HG02759 (cell line): Measurements from ENCODE around the gene SMIM20.
A peak's percentile ranks its signal among the peaks of the same experiment; 100 is the strongest.
"Not testable (repeated sequence)": the region's sequence is repeated elsewhere in the genome, so short reads cannot be mapped to it uniquely, and the experiment has no call there.

Experiments used
- ATAC-seq: cut with Tn5 transposase; IDR thresholded peaks from one replicate; pipeline ENCODE4 v1.9.1; 2021; ENCODE audit warnings: mild to moderate bottlenecking, moderate library complexity; ENCODE audit not compliant: unreplicated experiment

The SMIM20 gene

DNA sequence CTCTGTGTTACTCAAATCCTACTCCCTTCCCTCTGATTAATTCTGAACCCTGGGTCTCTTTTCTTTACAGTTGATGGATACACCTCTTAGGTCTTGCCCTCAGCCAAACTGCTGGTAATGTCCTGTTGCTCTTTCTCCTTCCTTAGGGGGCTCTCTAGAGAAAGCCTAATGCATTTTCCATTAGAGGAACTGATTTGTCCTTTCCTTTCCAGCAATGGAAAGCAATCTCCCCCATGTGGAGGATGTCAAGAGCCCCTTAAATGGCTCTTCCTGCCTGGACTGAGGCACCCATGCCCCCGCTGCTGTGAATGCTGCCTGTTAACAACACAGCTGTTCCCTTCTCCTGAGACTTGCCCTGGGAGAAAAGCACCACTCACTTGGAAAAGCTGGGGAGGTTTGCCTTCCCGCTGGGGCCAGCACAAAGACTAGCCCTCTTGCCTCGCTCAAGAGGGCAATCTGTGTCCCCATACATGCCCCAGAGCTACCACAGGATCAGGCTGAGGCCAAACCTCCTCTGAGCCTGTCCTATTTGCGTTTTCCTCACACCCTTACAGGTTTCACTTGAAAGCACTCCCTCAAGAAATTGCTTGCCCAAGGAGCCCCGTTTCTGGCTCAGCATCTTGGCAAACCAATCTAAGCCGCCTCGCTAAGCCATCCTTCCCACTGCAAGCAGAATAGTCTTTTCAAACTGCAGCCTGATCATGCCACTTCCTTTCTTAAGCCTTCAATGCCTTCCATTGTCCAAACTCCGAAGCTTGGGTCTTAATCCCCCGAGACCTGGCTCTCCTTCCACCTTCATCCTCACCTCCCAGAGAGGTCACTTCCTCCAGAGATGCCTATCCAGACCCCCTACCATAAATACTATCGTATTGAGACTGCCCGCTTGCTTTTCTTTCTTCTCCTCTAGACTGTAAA is 23.2 kb upstream of the SMIM20 start:
- ATAC-seq: no peak

- no peak for ATAC-seq
These were observed 21.2 kb upstream of the SMIM20 start for GRCh38 chr4:25892796-25893195.

DNA sequence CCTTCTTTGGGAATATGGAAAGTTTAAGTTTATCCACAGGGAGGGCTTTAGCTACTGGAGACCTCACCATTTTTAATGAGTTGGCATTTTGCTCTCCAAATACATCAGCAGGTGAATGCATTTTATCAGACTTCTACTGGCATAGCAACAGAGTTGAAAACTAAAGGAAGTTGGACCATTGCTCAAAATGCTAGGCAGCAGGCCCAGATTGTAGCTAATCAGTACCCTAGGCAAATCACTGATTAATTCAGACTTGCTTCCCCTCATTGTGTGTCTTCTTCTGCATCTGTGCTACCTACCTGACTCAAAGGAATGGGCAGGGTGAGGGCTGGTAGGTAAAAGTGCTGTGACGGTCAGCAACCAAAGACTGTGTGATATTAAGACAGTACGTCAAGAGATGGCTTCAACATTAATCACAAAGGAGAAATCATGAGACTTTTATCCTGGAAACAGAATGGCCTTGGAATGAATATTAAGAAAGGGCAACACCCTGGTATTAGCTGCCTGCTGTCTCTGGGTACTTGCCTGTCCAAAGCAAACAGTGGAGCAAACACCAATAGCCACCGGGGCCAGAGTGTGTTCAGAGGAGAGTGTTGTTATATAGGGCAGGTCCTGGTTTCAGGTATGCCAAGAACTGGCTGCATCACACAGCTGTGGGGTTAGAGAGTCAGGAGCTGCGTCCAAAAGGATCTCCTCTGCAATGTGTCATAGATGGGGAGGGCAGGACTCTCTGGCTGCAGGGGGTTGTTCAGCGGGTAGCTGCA is 17.1 kb upstream of the SMIM20 start:
- ATAC-seq: no peak

DNA sequence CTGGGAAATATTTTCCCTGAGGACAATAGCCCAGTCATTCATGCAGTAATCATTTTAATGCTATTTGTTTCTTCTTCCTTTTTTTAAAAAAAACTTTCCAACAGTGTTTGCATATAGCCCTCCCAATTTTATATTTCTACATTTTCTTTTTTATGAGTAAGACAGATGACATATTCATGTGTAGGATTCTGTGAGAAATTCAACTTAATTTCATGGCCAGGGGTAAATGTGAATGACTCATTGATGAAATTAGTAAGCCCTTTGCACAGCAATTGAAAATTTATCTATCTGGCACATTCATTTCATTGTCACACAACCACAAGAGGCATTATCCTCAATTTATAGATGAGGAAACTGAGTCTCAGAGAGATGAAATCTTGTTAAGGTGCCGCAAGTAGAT is 13.7 kb upstream of the SMIM20 start:
- no peak for ATAC-seq

- no peak for ATAC-seq
These were observed 13.0 kb upstream of the SMIM20 start for GRCh38 chr4:25901030-25901430.

DNA sequence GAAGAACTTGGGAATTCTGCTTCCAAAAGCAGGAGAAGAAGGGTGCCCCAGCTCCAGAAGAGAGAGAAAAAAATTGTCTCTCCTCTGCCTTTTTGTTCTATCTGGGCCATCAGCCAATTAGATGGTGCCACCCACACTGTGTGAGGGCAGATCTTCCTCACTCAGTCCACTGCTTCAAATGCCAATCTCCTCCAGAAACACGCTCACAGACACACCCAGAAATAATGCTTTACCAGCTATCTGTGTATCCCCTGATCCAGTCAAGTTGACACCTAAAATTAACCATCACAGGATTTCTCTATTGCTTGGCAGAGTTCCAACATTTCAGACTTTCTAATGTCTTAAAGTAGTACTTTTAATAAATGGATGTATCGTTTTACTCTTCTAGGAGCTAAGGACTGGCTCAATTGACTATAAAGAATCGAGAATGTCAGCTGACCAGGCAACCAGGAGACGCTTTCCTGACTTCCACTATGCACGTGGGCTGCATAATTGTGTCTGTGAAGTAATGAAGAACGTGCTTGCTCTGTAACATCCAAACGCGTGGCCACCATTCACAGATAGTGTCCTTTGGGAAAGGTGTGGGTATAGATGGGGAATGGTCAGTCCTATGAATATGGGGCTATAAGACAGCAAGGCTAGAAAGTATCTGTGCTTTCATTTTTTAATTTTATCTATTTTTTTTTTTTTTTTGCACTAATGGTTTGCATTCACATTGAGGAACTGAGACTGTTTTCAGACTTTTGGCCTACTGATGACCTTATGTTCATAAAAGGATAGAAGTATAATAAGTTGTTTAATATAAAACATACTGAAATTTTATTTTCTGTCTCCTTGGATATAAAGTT is 9.9 kb upstream of the SMIM20 start:
- no peak for ATAC-seq

DNA sequence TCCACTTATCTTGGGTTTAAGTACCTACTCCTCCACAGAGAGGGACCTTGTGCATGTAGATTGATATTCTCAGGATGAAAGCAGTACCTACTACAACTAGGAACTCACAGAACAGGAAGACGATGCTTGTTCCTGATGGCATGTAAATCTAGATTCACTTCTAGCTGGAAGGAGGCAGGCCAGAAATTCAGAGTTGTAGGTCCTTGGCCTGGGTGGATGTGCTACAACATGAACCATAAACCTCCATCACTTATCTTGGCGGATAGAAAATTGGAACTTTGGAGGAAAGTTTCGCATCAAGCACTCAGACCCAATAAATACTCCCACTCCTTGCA is 9.3 kb upstream of the SMIM20 start:
- ATAC-seq: no peak

DNA sequence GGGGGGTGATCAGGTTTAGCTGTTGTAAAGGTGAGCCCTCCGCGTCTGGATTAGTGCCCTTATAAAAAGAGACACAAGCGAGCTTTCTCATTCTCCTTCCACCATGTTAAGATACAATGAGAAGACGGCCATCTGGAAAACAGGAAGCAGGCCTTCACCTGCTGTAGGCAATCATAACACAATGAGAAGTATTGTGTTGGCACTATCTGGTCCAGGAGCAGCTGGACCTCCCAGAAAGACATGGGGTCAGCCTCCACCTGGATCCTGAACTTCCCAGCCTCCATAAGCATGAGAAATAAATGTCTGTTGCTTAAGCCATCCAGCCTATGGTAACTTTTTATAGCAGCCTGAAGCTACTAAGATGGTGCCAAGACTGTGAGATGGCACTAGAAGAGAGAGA is 8.6 kb upstream of the SMIM20 start:
- no peak for ATAC-seq

DNA sequence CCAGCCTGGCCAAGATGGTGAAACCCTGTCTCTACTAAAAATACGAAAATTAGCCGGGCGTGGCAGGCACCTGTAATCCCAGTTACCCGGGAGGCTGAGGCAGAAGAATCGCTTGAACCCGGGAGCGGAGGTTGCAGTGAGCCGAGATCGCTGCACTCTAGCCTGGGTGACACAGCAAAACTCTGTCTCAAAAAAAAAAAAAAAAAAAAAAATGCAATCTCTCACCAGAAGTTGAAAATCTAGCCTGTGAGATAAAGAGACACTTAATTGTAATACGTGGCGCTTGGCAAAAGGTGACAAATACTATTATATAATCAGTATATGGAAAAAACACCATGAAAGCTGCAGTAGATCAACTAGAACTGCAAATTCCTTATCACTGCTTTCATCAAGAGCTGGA is 7.9 kb upstream of the SMIM20 start:
- ATAC-seq: not testable (repeated sequence)

- ATAC-seq: no peak
These were observed 5.5 kb upstream of the SMIM20 start for GRCh38 chr4:25908491-25908901.

DNA sequence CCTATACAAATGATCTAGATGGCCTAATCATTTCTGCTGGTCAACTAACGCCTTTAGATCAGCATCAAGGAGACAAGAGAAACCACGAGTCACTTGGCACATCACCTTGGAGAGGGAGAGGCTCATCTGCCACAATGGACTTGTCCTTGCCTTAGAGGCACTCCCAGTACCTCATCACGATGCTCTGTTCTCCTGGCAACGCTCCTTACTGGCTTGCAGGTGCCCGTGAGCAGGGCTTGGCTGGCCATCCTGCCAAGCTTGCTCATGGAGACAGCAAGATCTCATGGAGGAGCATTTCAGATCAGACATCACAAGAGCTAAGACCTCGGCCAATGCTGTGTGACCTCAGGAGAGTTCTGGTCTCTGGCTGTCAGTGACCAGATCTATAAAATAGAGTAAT is 2.7 kb upstream of the SMIM20 start:
- ATAC-seq: no peak

GRCh38 chr4:25913056-25913850 is 767 bp upstream of the SMIM20 start:
- ATAC-seq: peak; percentile 21

- no peak for ATAC-seq
These were observed 791 bp downstream of the SMIM20 start for GRCh38 chr4:25914670-25915352.

- ATAC-seq: no peak
These were observed 1.3 kb downstream of the SMIM20 start for GRCh38 chr4:25915353-25915705.

GRCh38 chr4:25916870-25917269 is 2.9 kb downstream of the SMIM20 start:
- no peak for ATAC-seq

- ATAC-seq: no peak
These were observed 5.7 kb downstream of the SMIM20 start for GRCh38 chr4:25919676-25920075.

DNA sequence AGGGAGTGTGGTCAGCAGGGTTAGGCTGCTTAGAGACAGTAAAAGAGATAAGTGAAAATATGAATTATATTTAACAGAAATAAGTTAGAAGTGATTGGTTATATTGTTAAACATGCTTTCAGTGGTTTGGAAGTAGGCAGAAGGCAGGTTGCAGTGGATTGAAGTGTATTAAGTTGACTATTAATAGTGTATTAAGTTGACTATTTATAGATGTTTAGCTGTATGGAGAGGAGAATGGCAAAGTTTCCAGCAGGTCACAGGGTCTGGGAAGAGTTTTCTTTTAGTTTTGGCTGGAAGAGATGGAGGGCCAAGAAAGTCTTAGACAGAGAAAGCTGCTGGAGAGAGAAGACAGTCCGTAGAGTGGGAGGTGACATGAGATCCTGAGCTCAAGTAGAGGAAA is 7.9 kb downstream of the SMIM20 start:
- ATAC-seq: no peak

GRCh38 chr4:25922812-25923369 is 8.9 kb downstream of the SMIM20 start:
- ATAC-seq: no peak

DNA sequence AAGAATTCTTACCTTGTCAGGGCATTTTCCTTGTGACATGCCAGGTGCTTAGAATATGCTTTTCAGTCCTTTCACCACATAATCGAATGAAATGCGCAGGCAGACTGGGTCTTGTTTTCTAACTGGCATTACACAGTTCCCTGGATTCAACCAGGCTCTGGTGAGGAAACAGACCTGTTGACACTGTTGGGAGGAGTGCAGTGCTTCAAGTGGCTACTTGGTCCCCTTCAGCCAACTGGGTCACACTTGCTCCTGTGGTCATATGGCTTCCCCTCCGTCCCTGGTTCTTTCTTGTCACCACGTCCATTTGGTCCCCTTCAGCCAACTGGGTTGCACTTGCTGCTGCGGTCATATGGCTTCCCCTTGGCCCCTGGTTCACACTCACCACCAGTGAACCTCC is 9.7 kb downstream of the SMIM20 start:
- no peak for ATAC-seq
